H1 (cell line): Measurements from ENCODE around the gene SLC15A1.

Source experiments
- BACH1 ChIP-seq: IDR thresholded peaks from 2 replicates; pipeline ENCODE4 v1.6.1; 2012; ENCODE audit warnings: low read length, improper control_type of control experiment
- BRCA1 ChIP-seq: IDR thresholded peaks from 2 replicates; pipeline ENCODE4 v1.6.1; 2012; ENCODE audit warnings: low read depth, low read length, improper control_type of control experiment
- CEBPB ChIP-seq: IDR thresholded peaks from 2 replicates; pipeline ENCODE4 v1.6.1; 2012; ENCODE audit warnings: low read depth, low read length
- CTCF ChIP-seq, 3 experiments: IDR thresholded peaks; 1 replicate in 2 of 3; 2 replicates in 1 of 3; pipeline versions ENCODE4 v1.5.1 to v1.6.1; 2011; ENCODE audit warnings: low read length in 3 of 3, mild to moderate bottlenecking in 3 of 3, inconsistent platforms in 2 of 3, low read depth in 1 of 3, moderate library complexity in 1 of 3; ENCODE audit not compliant: insufficient read depth in 1 of 3; ENCODE audit errors: control extremely low read depth in 1 of 3
- EZH2 ChIP-seq: fragments of 200-600 bp; sonication (generic); IDR thresholded peaks from 2 replicates; pipeline ENCODE4 v1.7.1; 2012; ENCODE audit warnings: low read depth, mild to moderate bottlenecking, moderate library complexity, low read length, inconsistent platforms; ENCODE audit not compliant: severe bottlenecking
- POLR2A ChIP-seq, 2 experiments: IDR thresholded peaks; 1 replicate in 1 of 2; 2 replicates in 1 of 2; pipeline ENCODE4 v1.6.1; 2011; ENCODE audit warnings: low read depth in 2 of 2, low read length in 2 of 2, mild to moderate bottlenecking in 2 of 2; ENCODE audit errors: control extremely low read depth in 1 of 2
- POLR2AphosphoS5 ChIP-seq: IDR thresholded peaks from 2 replicates; pipeline ENCODE4 v1.6.1; 2011; ENCODE audit warnings: low read depth, low read length
- RFX5 ChIP-seq: IDR thresholded peaks from 2 replicates; pipeline ENCODE4 v1.6.1; 2011; ENCODE audit warnings: low read depth, low read length, improper control_type of control experiment, borderline replicate concordance
- RXRA ChIP-seq: IDR thresholded peaks from 2 replicates; pipeline ENCODE4 v1.6.1; 2011; ENCODE audit warnings: low read depth, mild to moderate bottlenecking, low read length, moderate library complexity; ENCODE audit not compliant: insufficient read depth
- USF2 ChIP-seq: IDR thresholded peaks from 2 replicates; pipeline ENCODE4 v1.6.1; 2011; ENCODE audit warnings: low read length, improper control_type of control experiment

- no peak for TF ChIP-seq POLR2AphosphoS5
- no peak for TF ChIP-seq POLR2A (IDR thresholded peaks at IDR 0.05; ENCODE audit: control extremely low read depth in 1 of 2, low read depth in 2 of 2, low read length in 2 of 2)
- no peak for TF ChIP-seq USF2
- no peak for TF ChIP-seq CEBPB
- TF ChIP-seq BACH1 = no peak
- TF ChIP-seq BRCA1 = no peak
- TF ChIP-seq RXRA = no peak
- TF ChIP-seq EZH2 = no peak
- TF ChIP-seq CTCF (IDR thresholded peaks at IDR 0.05; ENCODE audit: control extremely low read depth in 1 of 3, insufficient read depth in 1 of 3, low read depth in 1 of 3, low read length in 3 of 3) = no peak
- no peak for TF ChIP-seq RFX5
Observed at GRCh38 chr13:98746968-98747367, 5.5 kb downstream of the SLC15A1 start.
